B cell (primary cell): ENCODE data around the gene CLIP2. TPM values are rescaled to one million over a fixed set of nuclear protein-coding genes. Genes with fewer than 3 reads are reported as not detected.

ENCODE experiments used
- ATAC-seq: fragments of 200-7000 bp; cut with Tn5 transposase; one replicate; pipeline ENCODE4 v1.10.0; 2021; ENCODE audit warnings: low read depth, mild to moderate bottlenecking, moderate number of reproducible peaks, moderate library complexity
- CTCF ChIA-PET: fragments of 350-600 bp; sonication (Branson Sonifier 250); formaldehyde crosslinking; loops from one replicate; lab custom pipeline; 2021; ENCODE audit warnings: antibody characterized with exemption, inconsistent platforms; lab: Charles Lee
- POLR2A ChIA-PET: fragments of 350-600 bp; sonication (Branson Sonifier 250); formaldehyde crosslinking; loops from one replicate; lab custom pipeline; 2021; ENCODE audit warnings: antibody characterized with exemption; lab: Charles Lee
- DNase-seq: peaks from one replicate; pipeline ENCODE4 v3.0.0; 2013
- H2AFZ ChIP-seq: 2 replicates; pipeline ENCODE4 v1.6.1; 2012; ENCODE audit warnings: mild to moderate bottlenecking, low read depth, low read length; ENCODE audit not compliant: insufficient read depth, poor library complexity, severe bottlenecking
- H3K27ac ChIP-seq, 2 donors: 1 replicate in 1 of 2; 2 replicates in 1 of 2; pipeline ENCODE4 v1.5.1; 2012 to 2013; ENCODE audit warnings: low read length in 2 of 2, mild to moderate bottlenecking in 2 of 2, moderate library complexity in 1 of 2
- H3K27me3 ChIP-seq, 4 experiments: fragments of 200-600 bp in 1 of 4; sonication (generic) in 1 of 4; replicated peaks in 1 of 4; 1 replicate in 2 of 4; 2 replicates in 2 of 4; pipeline versions ENCODE4 v1.6.1 to v1.7.0; 2013 to 2016; ENCODE audit warnings: low read length in 3 of 4, mild to moderate bottlenecking in 2 of 4, mixed read lengths in 1 of 4, moderate library complexity in 1 of 4; ENCODE audit not compliant: insufficient read depth in 4 of 4, control insufficient read depth in 3 of 4; ENCODE audit errors: control extremely low read depth in 1 of 4
- H3K36me3 ChIP-seq, 2 experiments: replicated peaks in 1 of 2; 1 replicate in 1 of 2; 2 replicates in 1 of 2; pipeline versions ENCODE4 v1.6.1 to v1.7.1; 2013; ENCODE audit warnings: low read length in 1 of 2; ENCODE audit not compliant: insufficient read depth in 2 of 2, control insufficient read depth in 1 of 2; ENCODE audit errors: control extremely low read depth in 1 of 2, extremely low read depth in 1 of 2
- H3K4me1 ChIP-seq, 2 donors: fragments of 200-600 bp in 1 of 2; sonication (generic) in 1 of 2; 1 replicate in 1 of 2; 2 replicates in 1 of 2; pipeline versions ENCODE4 v1.5.1 to v1.6.1; 2013 to 2017; ENCODE audit warnings: low read length in 2 of 2; ENCODE audit not compliant: control insufficient read depth in 2 of 2, insufficient read depth in 2 of 2
- H3K4me2 ChIP-seq: replicated peaks from 2 replicates; pipeline ENCODE3; 2012; ENCODE audit warnings: mild to moderate bottlenecking, low read depth, low read length; ENCODE audit not compliant: poor library complexity, severe bottlenecking
- H3K4me3 ChIP-seq, 5 experiments: fragments of 200-600 bp in 1 of 5; sonication (generic) in 1 of 5; 1 replicate in 3 of 5; 2 replicates in 2 of 5; pipeline versions ENCODE4 v1.5.1 to v1.7.0; 2011 to 2016; ENCODE audit warnings: low read length in 4 of 5, mild to moderate bottlenecking in 4 of 5, low read depth in 2 of 5, control low read depth in 1 of 5, moderate library complexity in 1 of 5; ENCODE audit not compliant: insufficient read depth in 1 of 5; ENCODE audit errors: control extremely low read depth in 1 of 5, extremely low read depth in 1 of 5
- H3K79me2 ChIP-seq: fragments of 200-600 bp; sonication (generic); one replicate; pipeline ENCODE4 v1.6.0; 2016; ENCODE audit warnings: low read length; ENCODE audit not compliant: control insufficient read depth, insufficient read depth
- H3K9ac ChIP-seq: fragments of 200-600 bp; sonication (generic); 2 replicates; pipeline ENCODE4 v1.6.1; 2017; ENCODE audit warnings: mild to moderate bottlenecking, low read length, moderate library complexity
- H3K9me3 ChIP-seq, 3 donors: one replicate each; pipeline versions ENCODE4 v1.6.1 to v1.7.1; 2013; ENCODE audit warnings: low read length in 2 of 3; ENCODE audit not compliant: control insufficient read depth in 2 of 3, insufficient read depth in 1 of 3; ENCODE audit errors: control extremely low read depth in 1 of 3
- H4K20me1 ChIP-seq: 2 replicates; pipeline ENCODE4 v1.6.0; 2012; ENCODE audit warnings: mild to moderate bottlenecking, low read length; ENCODE audit not compliant: insufficient read depth, control insufficient read depth, poor library complexity, severe bottlenecking
- H3K27ac Mint-ChIP-seq: one replicate; pipeline ENCODE4 v1.8.0; 2021; ENCODE audit warnings: mixed read lengths
- H3K27me3 Mint-ChIP-seq: one replicate; pipeline ENCODE4 v1.8.0; 2021; ENCODE audit warnings: mixed read lengths
- H3K4me1 Mint-ChIP-seq: one replicate; pipeline ENCODE4 v1.8.0; 2021; ENCODE audit warnings: mixed read lengths
- H3K4me3 Mint-ChIP-seq: one replicate; pipeline ENCODE4 v1.8.0; 2021; ENCODE audit warnings: mixed read lengths
- H3K9me3 Mint-ChIP-seq: one replicate; pipeline ENCODE4 v1.8.0; 2022; ENCODE audit warnings: mixed read lengths; ENCODE audit not compliant: insufficient read depth
- EZH2 ChIP-seq: IDR thresholded peaks from 2 replicates; pipeline ENCODE4 v1.6.1; 2012; ENCODE audit warnings: borderline replicate concordance, low read depth, mild to moderate bottlenecking, moderate library complexity, low read length; ENCODE audit not compliant: insufficient read depth, poor library complexity, severe bottlenecking
- WGBS: methylation state at CpG from one replicate; pipeline ENCODE4 v1.1.5; 2013; ENCODE audit warnings: missing lambda C conversion rate; ENCODE audit not compliant: insufficient coverage; 5-methylcytosine and 5-hydroxymethylcytosine counted together
- intact Hi-C: fragments of 100-400 bp; cut with micrococcal nuclease; formaldehyde crosslinking; loops from one replicate; pipeline ENCODE4 v1.10.0; 2022
- polyA plus RNA-seq: library from polyadenylated mRNA; depleted of rRNA; stranded (reverse); fragments of >200 nt; gene quantifications from 2 replicates; pipeline ENCODE4 v1.2.3, GENCODE V29; 2012
- total RNA-seq, 2 donors: library from RNA; stranded (reverse); fragments of 120-200 nt in 1 of 2; gene quantifications; 1 replicate in 1 of 2; 2 replicates in 1 of 2; pipeline versions ENCODE4 v1.2.3 to v1.2.4, GENCODE V29; 2013 to 2022
- TF ChIP-seq, protein P1 (sequence below): fragments of 200-600 bp; IDR thresholded peaks from one replicate; pipeline ENCODE4 v1.8.0; 2022; ENCODE audit warnings: antibody characterized with exemption, mild to moderate bottlenecking

CLIP2 gene
- total and polyA plus RNA-seq, 2 donors (not counting 1 experiment from before 2014, with no cell fraction given) = 5.7 to 47.9 TPM

DNA sequence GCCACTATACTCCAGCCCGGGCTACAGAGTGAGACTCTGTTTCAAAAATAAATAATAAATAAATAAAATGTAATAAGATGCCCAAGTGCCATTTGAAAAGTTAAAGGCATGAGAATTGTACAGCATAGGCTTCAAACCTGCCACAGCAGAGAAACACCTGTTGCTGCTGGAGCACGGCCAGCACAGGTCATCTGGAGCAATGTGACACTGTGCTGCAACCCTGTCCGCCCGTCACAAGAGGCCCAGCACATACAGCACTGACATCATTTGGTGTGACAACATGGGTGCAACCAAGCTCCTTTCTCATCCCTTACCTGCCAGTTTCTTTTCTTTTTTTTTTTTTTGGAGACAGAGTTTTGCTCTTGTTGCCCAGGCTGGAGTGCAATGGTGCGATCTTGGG is 36.3 kb upstream of the CLIP2 start:
- Histone ChIP-seq H3K4me1 (peaks cover 16 to 37% of the 10 kb centered on the region in 2 donors), H3K9ac (no peak overlapping the region), H3K27ac (no peak overlapping the region), H3K9me3 (no peaks in the 10 kb centered on the region), H3K27me3 (no peaks in the 10 kb centered on the region), H3K4me3 (no peak overlapping the region), H2AFZ (no peak overlapping the region), H3K4me2 (peak overlapping the region; percentile 99), H3K79me2 (peaks cover 53% of the 10 kb centered on the region), H3K36me3 (peaks cover 1 to 34% of the 10 kb centered on the region in 2 experiments), H4K20me1 (peaks cover 12% of the 10 kb centered on the region)
- TF ChIP-seq, protein P1, sequence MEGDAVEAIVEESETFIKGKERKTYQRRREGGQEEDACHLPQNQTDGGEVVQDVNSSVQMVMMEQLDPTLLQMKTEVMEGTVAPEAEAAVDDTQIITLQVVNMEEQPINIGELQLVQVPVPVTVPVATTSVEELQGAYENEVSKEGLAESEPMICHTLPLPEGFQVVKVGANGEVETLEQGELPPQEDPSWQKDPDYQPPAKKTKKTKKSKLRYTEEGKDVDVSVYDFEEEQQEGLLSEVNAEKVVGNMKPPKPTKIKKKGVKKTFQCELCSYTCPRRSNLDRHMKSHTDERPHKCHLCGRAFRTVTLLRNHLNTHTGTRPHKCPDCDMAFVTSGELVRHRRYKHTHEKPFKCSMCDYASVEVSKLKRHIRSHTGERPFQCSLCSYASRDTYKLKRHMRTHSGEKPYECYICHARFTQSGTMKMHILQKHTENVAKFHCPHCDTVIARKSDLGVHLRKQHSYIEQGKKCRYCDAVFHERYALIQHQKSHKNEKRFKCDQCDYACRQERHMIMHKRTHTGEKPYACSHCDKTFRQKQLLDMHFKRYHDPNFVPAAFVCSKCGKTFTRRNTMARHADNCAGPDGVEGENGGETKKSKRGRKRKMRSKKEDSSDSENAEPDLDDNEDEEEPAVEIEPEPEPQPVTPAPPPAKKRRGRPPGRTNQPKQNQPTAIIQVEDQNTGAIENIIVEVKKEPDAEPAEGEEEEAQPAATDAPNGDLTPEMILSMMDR = no peak
- TF ChIP-seq EZH2 = no peak
- WGBS = 82% methylated on average over 4 of the region's 5 CpGs
- no peak for ATAC-seq
- peak overlapping the region; percentile 97 for H3K4me3 Mint-ChIP-seq
- POLR2A ChIA-PET = no interaction called here
- no peaks in the 10 kb centered on the region for H3K27me3 Mint-ChIP-seq
- intact Hi-C loops = loop anchor here (10.0 kb wide), 1 partner anchor 568 kb away; the partner anchor contains the start of genes BUD23 and DNAJC30
- peaks cover 24% of the 10 kb centered on the region for H3K4me1 Mint-ChIP-seq
- no peak overlapping the region for H3K27ac Mint-ChIP-seq
- H3K9me3 Mint-ChIP-seq = no peaks in the 10 kb centered on the region
- no peak for DNase-seq
- CTCF ChIA-PET = interaction anchor here (4.4 kb wide), 1 partner anchor 47 kb away, joined by 18 read pairs; no protein-coding TSS in a partner anchor

DNA sequence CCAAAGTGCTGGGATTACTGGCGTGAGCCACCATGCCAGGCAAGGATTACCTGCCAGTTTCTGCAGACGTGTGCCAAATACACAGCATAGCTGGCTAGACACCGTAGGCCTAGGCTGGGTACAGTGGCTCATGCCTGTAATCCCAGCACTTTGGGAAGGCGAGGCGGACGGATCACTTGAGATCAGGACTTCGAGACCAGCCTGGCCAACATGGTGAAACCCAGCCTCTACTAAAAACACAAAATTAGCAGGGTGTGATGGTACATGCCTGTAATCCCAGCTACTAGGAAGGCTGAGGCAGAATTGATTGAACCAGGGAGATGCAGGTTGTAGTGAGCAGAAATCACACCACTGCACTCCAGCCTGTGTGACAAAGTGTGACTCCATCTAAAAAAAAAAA is 35.9 kb upstream of the CLIP2 start:
- Mint-ChIP-seq H3K9me3 (no peaks in the 10 kb centered on the region), H3K27me3 (no peaks in the 10 kb centered on the region), H3K27ac (peak overlapping the region; percentile 32), H3K4me3 (peak overlapping the region; percentile 97), H3K4me1 (peaks cover 26% of the 10 kb centered on the region)
- ChIA-PET CTCF (interaction anchor here (4.4 kb wide), 1 partner anchor 47 kb away, joined by 18 read pairs; no protein-coding TSS in a partner anchor), POLR2A (no interaction called here)
- Histone ChIP-seq H3K4me2 (peak overlapping the region; percentile 99), H3K4me1 (peaks cover 16 to 40% of the 10 kb centered on the region in 2 donors), H3K27me3 (no peaks in the 10 kb centered on the region), H2AFZ (no peak overlapping the region), H4K20me1 (peaks cover 12% of the 10 kb centered on the region), H3K79me2 (peaks cover 50% of the 10 kb centered on the region), H3K27ac (peak overlapping the region in 1 of 2 donors; percentile 90), H3K9ac (peak overlapping the region; percentile 85), H3K4me3 (peak overlapping the region in 3 of 5 experiments; percentile 91 to 99 (median 95)), H3K9me3 (no peaks in the 10 kb centered on the region), H3K36me3 (peaks cover 1 to 29% of the 10 kb centered on the region in 2 experiments)
- TF ChIP-seq, protein P1 = no peak
- intact Hi-C loops = loop anchor here (10.0 kb wide), 1 partner anchor 569 kb away; the partner anchor contains the start of genes BUD23 and DNAJC30
- DNase-seq (no peak), ATAC-seq (no peak)
- WGBS = 57% methylated on average over 3 of the region's 7 CpGs
